Stomach (tissue), 9 donors: ENCODE results near the gene C1orf21. TPM values are rescaled to one million over a fixed set of nuclear protein-coding genes. Genes with fewer than 3 reads are reported as not detected.

Source experiments
- DNase-seq, 2 donors: peaks; one replicate each; pipeline versions ENCODE4 v3.0.0 to v3.0.0-alpha.2; 2013 to 2019
- H3K27ac ChIP-seq, 5 donors: fragments of 200-600 bp in 4 of 5; sonication (generic) in 4 of 5; one replicate each; pipeline ENCODE4 v1.5.1; 2013 to 2019; ENCODE audit warnings: mild to moderate bottlenecking in 1 of 5, moderate library complexity in 1 of 5
- H3K27me3 ChIP-seq, 3 donors: fragments of 200-600 bp; sonication (generic); one replicate each; pipeline ENCODE4 v1.5.1; 2017 to 2019; ENCODE audit warnings: mixed run types in 1 of 3
- H3K36me3 ChIP-seq, 4 donors: fragments of 200-600 bp; sonication (generic); 1 replicate in 3 of 4; 2 replicates in 1 of 4; pipeline ENCODE4 v1.5.1; 2016 to 2019
- H3K4me1 ChIP-seq, 4 donors: fragments of 200-600 bp; sonication (generic); one replicate each; pipeline ENCODE4 v1.5.1; 2016 to 2019
- H3K4me3 ChIP-seq, 4 donors: fragments of 200-600 bp; sonication (generic) in 3 of 4; one replicate each; pipeline ENCODE4 v1.5.1; 2016 to 2019; ENCODE audit warnings: mild to moderate bottlenecking in 1 of 4
- H3K9me3 ChIP-seq, 4 donors: fragments of 200-600 bp; sonication (generic); one replicate each; pipeline ENCODE4 v1.5.1; 2016 to 2019
- EP300 ChIP-seq: sonication (generic); formaldehyde crosslinking; IDR thresholded peaks from one replicate; pipeline ENCODE4 v1.6.1; 2017; ENCODE audit warnings: antibody characterized with exemption
- POLR2A ChIP-seq, 4 donors: fragments of 450-650 bp; IDR thresholded peaks; one replicate each; pipeline ENCODE4 v1.6.1; 2016; ENCODE audit warnings: antibody characterized with exemption in 4 of 4, control low read depth in 2 of 4, mild to moderate bottlenecking in 1 of 4, moderate library complexity in 1 of 4
- POLR2AphosphoS5 ChIP-seq, 3 donors: sonication (generic); formaldehyde crosslinking; IDR thresholded peaks; one replicate each; pipeline ENCODE4 v1.6.1; 2016; ENCODE audit warnings: antibody characterized with exemption in 3 of 3
- WGBS, 5 donors: extraction: QIAGEN DNeasy Blood & Tissue Kit in 3 of 5; methylation state at CpG; one replicate each; pipeline versions ENCODE4 v1.1.5 to v1.1.7; 2013 to 2018; 5-methylcytosine and 5-hydroxymethylcytosine counted together
- intact Hi-C: fragments of 100-400 bp; cut with DNase I; formaldehyde crosslinking; loops from one replicate; pipeline ENCODE4 v1.15.1; 2023; ENCODE audit warnings: low total_unique reads
- polyA plus RNA-seq, 3 donors: library from polyadenylated mRNA; stranded (reverse); fragments of 200-250 nt; gene quantifications; one replicate each; pipeline ENCODE4 v1.2.3, GENCODE V29; 2013
- total RNA-seq, 5 donors: library from RNA; depleted of rRNA; stranded (reverse); fragments of >200 nt; gene quantifications; one replicate each; pipeline versions ENCODE4 v1.1.0 to v1.2.3, GENCODE V29; 2014 to 2016
- TF ChIP-seq, protein P1 (sequence below), 7 experiments: fragments of 450-650 bp in 4 of 7; fragments of 200-600 bp in 3 of 7; sonication (generic) in 3 of 7; IDR thresholded peaks; one replicate each; pipeline ENCODE4 v1.5.1; 2016 to 2019; ENCODE audit warnings: antibody characterized with exemption in 7 of 7, control low read depth in 2 of 7, mild to moderate bottlenecking in 1 of 7
- donor health status: healthy with polysubstance abuse.
- donor health status: Bipolar disorder and iron deficiency.
- donor health status: healthy.

The C1orf21 gene
- total and polyA plus RNA-seq, 8 donors: 10.1 to 114 (median 37.4) TPM

DNA sequence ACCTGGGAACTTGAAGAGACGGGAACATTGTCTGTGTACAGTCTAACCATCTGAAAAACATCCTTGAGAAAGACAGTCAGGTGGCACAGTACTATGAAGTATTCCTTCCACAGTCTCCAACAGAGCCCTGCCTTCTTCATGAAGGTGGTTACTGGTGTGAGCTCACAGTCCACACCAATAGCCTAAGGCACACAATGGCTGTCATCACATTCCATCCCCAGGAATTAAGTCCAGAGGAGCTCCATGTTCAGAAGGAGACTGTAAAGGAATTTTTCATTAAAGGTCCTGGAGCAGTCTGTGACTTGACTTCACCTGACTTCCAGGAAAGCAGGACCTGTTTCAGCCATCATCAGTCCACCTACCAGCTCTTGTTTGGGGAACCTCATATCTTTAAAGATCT is 180.2 kb downstream of the C1orf21 start:
- 93 to 100% (median 96%) methylated on average over 1 of the region's 1 CpG for WGBS, 5 donors
- Histone ChIP-seq H3K36me3 (no peaks in the 10 kb centered on the region), H3K27me3 (no peaks in the 10 kb centered on the region), H3K9me3 (no peaks in the 10 kb centered on the region), H3K4me3 (no peak overlapping the region), H3K27ac (no peak overlapping the region), H3K4me1 (peaks cover 5 to 19% (median 13%) of the 10 kb centered on the region in 4 donors)
- no peak for DNase-seq
- intact Hi-C loops: no loop called here
- TF ChIP-seq POLR2A (IDR thresholded peaks at IDR 0.05) (no peak), EP300 (no peak), POLR2AphosphoS5 (IDR thresholded peaks at IDR 0.05) (no peak)
- TF ChIP-seq, protein P1, sequence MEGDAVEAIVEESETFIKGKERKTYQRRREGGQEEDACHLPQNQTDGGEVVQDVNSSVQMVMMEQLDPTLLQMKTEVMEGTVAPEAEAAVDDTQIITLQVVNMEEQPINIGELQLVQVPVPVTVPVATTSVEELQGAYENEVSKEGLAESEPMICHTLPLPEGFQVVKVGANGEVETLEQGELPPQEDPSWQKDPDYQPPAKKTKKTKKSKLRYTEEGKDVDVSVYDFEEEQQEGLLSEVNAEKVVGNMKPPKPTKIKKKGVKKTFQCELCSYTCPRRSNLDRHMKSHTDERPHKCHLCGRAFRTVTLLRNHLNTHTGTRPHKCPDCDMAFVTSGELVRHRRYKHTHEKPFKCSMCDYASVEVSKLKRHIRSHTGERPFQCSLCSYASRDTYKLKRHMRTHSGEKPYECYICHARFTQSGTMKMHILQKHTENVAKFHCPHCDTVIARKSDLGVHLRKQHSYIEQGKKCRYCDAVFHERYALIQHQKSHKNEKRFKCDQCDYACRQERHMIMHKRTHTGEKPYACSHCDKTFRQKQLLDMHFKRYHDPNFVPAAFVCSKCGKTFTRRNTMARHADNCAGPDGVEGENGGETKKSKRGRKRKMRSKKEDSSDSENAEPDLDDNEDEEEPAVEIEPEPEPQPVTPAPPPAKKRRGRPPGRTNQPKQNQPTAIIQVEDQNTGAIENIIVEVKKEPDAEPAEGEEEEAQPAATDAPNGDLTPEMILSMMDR (IDR thresholded peaks at IDR 0.05): no peak

DNA sequence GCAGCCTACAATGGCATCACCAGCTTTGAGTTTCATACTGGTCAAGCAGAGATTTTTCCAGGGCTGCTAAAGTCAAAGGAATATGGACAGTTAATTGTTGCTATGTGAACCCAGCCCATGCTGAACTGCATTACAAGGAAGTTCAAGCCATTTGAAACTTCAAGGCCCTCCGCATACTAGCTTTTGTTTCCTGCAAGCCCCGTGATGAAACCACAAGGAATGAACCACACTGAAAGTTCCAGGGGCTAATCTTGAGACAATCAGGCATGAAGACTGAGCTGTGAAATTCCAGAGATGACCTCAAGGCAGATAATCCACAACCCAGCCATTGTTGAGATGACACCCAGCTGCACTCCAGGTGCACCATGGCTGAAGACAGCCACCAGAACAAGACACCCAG is 180.8 kb downstream of the C1orf21 start:
- Histone ChIP-seq H3K9me3 (no peaks in the 10 kb centered on the region), H3K27ac (no peak overlapping the region), H3K27me3 (no peaks in the 10 kb centered on the region), H3K36me3 (no peaks in the 10 kb centered on the region), H3K4me1 (peaks cover under 1 to 13% (median 6%) of the 10 kb centered on the region in 4 donors), H3K4me3 (no peak overlapping the region)
- DNase-seq: no peak
- intact Hi-C loops: no loop called here
- TF ChIP-seq, protein P1 (IDR thresholded peaks at IDR 0.05): no peak
- TF ChIP-seq POLR2A (IDR thresholded peaks at IDR 0.05): no peak
- TF ChIP-seq POLR2AphosphoS5 (IDR thresholded peaks at IDR 0.05): no peak
- TF ChIP-seq EP300: no peak
- 70 to 83% (median 79%) methylated on average over 2 of the region's 2 CpGs for WGBS, 5 donors

DNA sequence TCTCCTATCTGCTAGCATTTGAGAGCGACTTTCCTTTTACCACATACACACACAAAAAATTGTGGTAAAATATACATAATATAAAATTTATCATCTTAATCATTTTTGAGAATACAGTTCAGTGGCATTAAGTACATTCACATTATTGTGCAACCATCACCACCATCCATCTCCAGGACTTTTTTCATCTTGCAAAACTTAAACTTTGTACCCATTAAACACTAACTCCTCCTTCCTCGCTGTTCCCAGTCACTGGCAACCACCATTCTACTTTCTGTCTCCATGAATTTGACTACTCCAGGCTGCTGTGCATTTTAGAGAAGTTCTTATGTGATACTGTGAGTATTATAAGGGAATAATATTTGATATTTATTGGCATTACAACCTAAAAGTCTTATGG is 181.3 kb downstream of the C1orf21 start:
- no peak for DNase-seq
- Histone ChIP-seq H3K4me3 (no peak overlapping the region), H3K36me3 (no peaks in the 10 kb centered on the region), H3K9me3 (no peaks in the 10 kb centered on the region), H3K4me1 (peaks cover 0 to 8% (median 1%) of the 10 kb centered on the region in 4 donors), H3K27ac (no peak overlapping the region), H3K27me3 (no peaks in the 10 kb centered on the region)
- WGBS, 5 donors: 73 to 93% (median 84%) methylated on average over 2 of the region's 2 CpGs
- TF ChIP-seq POLR2AphosphoS5 (IDR thresholded peaks at IDR 0.05) (no peak), EP300 (no peak)
- TF ChIP-seq, protein P1 (IDR thresholded peaks at IDR 0.05): no peak
- intact Hi-C loops: no loop called here

DNA sequence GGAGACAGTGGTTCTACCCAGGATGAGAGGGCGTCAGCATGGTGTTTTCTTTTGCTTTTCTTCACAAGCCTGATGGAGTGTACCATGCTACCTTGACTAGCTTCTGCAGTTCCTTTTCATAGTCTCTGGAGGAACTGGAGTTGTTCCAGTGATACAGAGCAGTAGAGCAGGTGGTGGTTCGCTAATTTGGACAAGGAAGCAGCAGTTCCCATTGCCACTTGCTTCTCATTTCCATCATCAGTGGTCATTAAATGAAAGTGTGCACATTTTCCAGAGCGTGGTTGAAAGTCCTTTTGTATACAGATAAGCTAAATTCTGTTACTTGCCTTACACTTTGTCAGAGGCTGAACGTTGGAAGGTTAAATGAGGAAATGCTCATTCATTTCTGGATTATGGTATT is 182.3 kb downstream of the C1orf21 start:
- Histone ChIP-seq H3K9me3 (no peaks in the 10 kb centered on the region), H3K4me1 (no peaks in the 10 kb centered on the region), H3K36me3 (no peaks in the 10 kb centered on the region), H3K27ac (no peak overlapping the region), H3K4me3 (no peak overlapping the region), H3K27me3 (no peaks in the 10 kb centered on the region)
- no peak for DNase-seq
- intact Hi-C loops: no loop called here
- WGBS, 5 donors: 71 to 79% (median 75%) methylated on average over 4 of the region's 4 CpGs
- TF ChIP-seq POLR2AphosphoS5 (IDR thresholded peaks at IDR 0.05) (no peak), POLR2A (IDR thresholded peaks at IDR 0.05) (no peak), EP300 (no peak)
- TF ChIP-seq, protein P1 (IDR thresholded peaks at IDR 0.05): no peak
